A549 (cell line): Measurements from ENCODE around the gene RPS4Y1. TPM values are rescaled to one million over a fixed set of nuclear protein-coding genes. Genes with fewer than 3 reads are reported as not detected.

Experiments used
- ATAC-seq, 2 experiments: fragments of 200-7000 bp in 1 of 2; fragments of >200 bp in 1 of 2; cut with Nextera tagmentation in 1 of 2; cut with Tn5 transposase in 1 of 2; 3 replicates each; pipeline versions ENCODE4 v1.8.0 to v1.9.1; 2018 to 2020; ENCODE audit warnings: mild to moderate bottlenecking in 1 of 2, moderate library complexity in 1 of 2
- CTCF ChIA-PET: fragments of 300-600 bp; sonication (Branson Sonifier 250); formaldehyde crosslinking; extraction: SDS; loops from one replicate; lab custom pipeline; 2021; ENCODE audit warnings: antibody characterized with exemption, inconsistent platforms; lab: Yijun Ruan, JAX
- POLR2A ChIA-PET: fragments of 350-600 bp; formaldehyde crosslinking; extraction: SDS; loops from one replicate; lab custom pipeline; 2021; ENCODE audit warnings: antibody characterized with exemption, inconsistent platforms; lab: Yijun Ruan, JAX
- DNase-seq, 2 experiments: peaks; one replicate each; pipeline versions ENCODE4 v3.0.0 to v3.0.0-alpha.2; 2011 to 2016; ENCODE audit warnings: low read depth in 1 of 2, low spot score in 1 of 2
- FAIRE-seq: peaks from 2 replicates; lab custom pipeline; 2011; peaks lifted over from hg19 to GRCh38; lab: Jason Lieb, UNC
- H3K27ac ChIP-seq, 2 experiments: fragments of >200 bp; sonication (Bioruptor Twin); formaldehyde crosslinking; 3 replicates each; pipeline ENCODE4 v1.5.1; 2016 to 2017
- H3K4me1 ChIP-seq: fragments of >200 bp; sonication (Bioruptor Twin); formaldehyde crosslinking; 3 replicates; pipeline ENCODE4 v1.6.1; 2016
- H3K4me2 ChIP-seq: fragments of >200 bp; sonication (Bioruptor Twin); formaldehyde crosslinking; 3 replicates; pipeline ENCODE4 v1.6.1; 2016
- H3K4me3 ChIP-seq: fragments of >200 bp; sonication (Bioruptor Twin); formaldehyde crosslinking; 3 replicates; pipeline ENCODE4 v1.5.1; 2016
- H3K9me3 ChIP-seq: fragments of >200 bp; sonication (Bioruptor Twin); formaldehyde crosslinking; 3 replicates; pipeline ENCODE4 v1.6.1; 2016
- BHLHE40 ChIP-seq: IDR thresholded peaks from 2 replicates; pipeline ENCODE4 v1.6.1; 2012; ENCODE audit warnings: low read depth, low read length, inconsistent platforms
- CHD4 ChIP-seq: fragments of 200-600 bp; sonication (generic); IDR thresholded peaks from 2 replicates; pipeline ENCODE4 v1.6.1; 2016; ENCODE audit warnings: antibody characterized with exemption, mild to moderate bottlenecking, borderline replicate concordance
- EHF ChIP-seq: fragments of 250-450 bp; sonication (Bioruptor Pico); IDR thresholded peaks from 2 replicates; pipeline ENCODE4 v1.5.0; 2020; ENCODE audit warnings: mild to moderate bottlenecking
- EP300 ChIP-seq, 2 experiments: fragments of >200 bp; sonication (Bioruptor Twin); formaldehyde crosslinking; IDR thresholded peaks; 2 replicates in 1 of 2; 3 replicates in 1 of 2; pipeline ENCODE4 v1.6.1; 2016 to 2017
- ESRRA ChIP-seq: fragments of 150-350 bp; IDR thresholded peaks from 2 replicates; pipeline ENCODE4 v1.6.1; 2014; ENCODE audit warnings: mild to moderate bottlenecking, low read length, borderline replicate concordance
- FOSB ChIP-seq: fragments of 250-450 bp; sonication (Bioruptor Pico); IDR thresholded peaks from 2 replicates; pipeline ENCODE4 v1.5.0; 2020; ENCODE audit warnings: mild to moderate bottlenecking, moderate library complexity
- FOSL2 ChIP-seq, 2 experiments: fragments of 450-650 bp in 1 of 2; fragments of >200 bp in 1 of 2; sonication (Bioruptor Twin) in 1 of 2; formaldehyde crosslinking; IDR thresholded peaks; 2 replicates each; pipeline versions ENCODE4 v1.5.0 to v1.6.1; 2016 to 2020; ENCODE audit warnings: mild to moderate bottlenecking in 1 of 2, moderate library complexity in 1 of 2
- HDAC2 ChIP-seq: fragments of 200-600 bp; sonication (generic); IDR thresholded peaks from 2 replicates; pipeline ENCODE4 v1.6.1; 2016
- HEYL ChIP-seq: fragments of 250-450 bp; sonication (Bioruptor Pico); IDR thresholded peaks from 2 replicates; pipeline ENCODE4 v1.8.0; 2021; ENCODE audit warnings: mild to moderate bottlenecking, moderate library complexity
- HOXB13 ChIP-seq: fragments of 250-450 bp; sonication (Bioruptor Pico); IDR thresholded peaks from 2 replicates; pipeline ENCODE4 v1.5.0; 2020; ENCODE audit warnings: low read depth, mild to moderate bottlenecking, moderate library complexity
- HOXB5 ChIP-seq: fragments of 250-450 bp; sonication (Bioruptor Pico); IDR thresholded peaks from 2 replicates; pipeline ENCODE4 v1.5.0; 2020; ENCODE audit warnings: mild to moderate bottlenecking, moderate library complexity
- JUN ChIP-seq, 2 experiments: fragments of >200 bp; sonication (Bioruptor Twin); formaldehyde crosslinking; IDR thresholded peaks; 2 replicates in 1 of 2; 3 replicates in 1 of 2; pipeline ENCODE4 v1.6.1; 2016 to 2017
- KDM1A ChIP-seq: fragments of 200-600 bp; sonication (generic); IDR thresholded peaks from 2 replicates; pipeline ENCODE4 v1.6.1; 2016; ENCODE audit warnings: low read depth, mild to moderate bottlenecking
- KDM5A ChIP-seq: fragments of 200-600 bp; sonication (generic); IDR thresholded peaks from 2 replicates; pipeline ENCODE4 v1.6.1; 2016; ENCODE audit warnings: antibody characterized with exemption, mild to moderate bottlenecking
- MAZ ChIP-seq: fragments of 150-350 bp; IDR thresholded peaks from 2 replicates; pipeline ENCODE4 v1.6.1; 2014; ENCODE audit warnings: antibody characterized with exemption, low read depth, low read length, borderline replicate concordance
- MYC ChIP-seq: IDR thresholded peaks from 2 replicates; pipeline ENCODE4 v1.6.1; 2012; ENCODE audit warnings: mild to moderate bottlenecking, inconsistent platforms, low read length, improper control_type of control experiment, borderline replicate concordance
- RAD21 ChIP-seq, 2 experiments: fragments of >200 bp in 1 of 2; sonication (Bioruptor Twin) in 1 of 2; formaldehyde crosslinking in 1 of 2; IDR thresholded peaks in 1 of 2; conservative IDR thresholded peaks in 1 of 2; 2 replicates in 1 of 2; 3 replicates in 1 of 2; pipeline ENCODE4 v1.6.1; 2012 to 2018; ENCODE audit warnings: inconsistent platforms in 1 of 2
- RARB ChIP-seq: fragments of 250-450 bp; sonication (Bioruptor Pico); IDR thresholded peaks from 2 replicates; pipeline ENCODE4 v1.8.0; 2021; ENCODE audit warnings: mild to moderate bottlenecking, moderate library complexity
- RFX5 ChIP-seq: fragments of 450-650 bp; IDR thresholded peaks from 2 replicates; pipeline ENCODE4 v1.7.1; 2014; ENCODE audit warnings: antibody characterized with exemption, mild to moderate bottlenecking, moderate library complexity
- RNF2 ChIP-seq: fragments of 200-600 bp; sonication (generic); IDR thresholded peaks from 2 replicates; pipeline ENCODE4 v1.6.1; 2016; ENCODE audit warnings: low read depth, mild to moderate bottlenecking, antibody characterized with exemption, moderate library complexity, borderline replicate concordance
- SMC3 ChIP-seq: fragments of >200 bp; sonication (Bioruptor Twin); formaldehyde crosslinking; IDR thresholded peaks from 3 replicates; pipeline ENCODE4 v1.6.1; 2018; ENCODE audit warnings: inconsistent platforms
- SREBF2 ChIP-seq: fragments of 450-650 bp; IDR thresholded peaks from 2 replicates; pipeline ENCODE4 v1.6.1; 2014; ENCODE audit warnings: mild to moderate bottlenecking, moderate library complexity
- ZFP36 ChIP-seq: fragments of 450-650 bp; IDR thresholded peaks from 2 replicates; pipeline ENCODE4 v1.6.1; 2014; ENCODE audit warnings: borderline replicate concordance; ENCODE audit not compliant: partially characterized antibody
- ZNF302 ChIP-seq: fragments of 250-450 bp; sonication (Bioruptor Pico); IDR thresholded peaks from 2 replicates; pipeline ENCODE4 v1.9.0; 2021; ENCODE audit warnings: inconsistent platforms, mild to moderate bottlenecking, moderate library complexity
- WGBS: methylation state at CpG from one replicate; pipeline ENCODE4 v1.1.6; 2017; ENCODE audit errors: missing lambda C conversion rate; 5-methylcytosine and 5-hydroxymethylcytosine counted together
- polyA plus RNA-seq, 4 experiments: library from polyadenylated mRNA; depleted of rRNA in 3 of 4; stranded (reverse); fragments of >200 nt; fragmentation: RNase III in 1 of 4; extraction: RNeasy Plus Mini Kit Qiagen cat#74134 plus additional on column Dnase treatment in 1 of 4; gene quantifications; 2 replicates in 3 of 4; 3 replicates in 1 of 4; pipeline ENCODE4 v1.2.3, GENCODE V29; 2011 to 2017
- TF ChIP-seq, protein P1 (sequence below): fragments of 250-450 bp; sonication (Bioruptor Pico); IDR thresholded peaks from 2 replicates; pipeline ENCODE4 v1.5.0; 2020; ENCODE audit warnings: low read depth, mild to moderate bottlenecking, moderate library complexity
- TF ChIP-seq, protein P2 (sequence below): fragments of >200 bp; sonication (Bioruptor Twin); formaldehyde crosslinking; IDR thresholded peaks from 3 replicates; pipeline ENCODE4 v1.5.1; 2016
- TF ChIP-seq, protein P3 (sequence below): IDR thresholded peaks from 2 replicates; pipeline ENCODE4 v1.6.1; 2012
- TF ChIP-seq, protein P4 (sequence below): fragments of 250-450 bp; sonication (Bioruptor Pico); IDR thresholded peaks from 2 replicates; pipeline ENCODE4 v1.5.0; 2021; ENCODE audit warnings: mild to moderate bottlenecking, moderate library complexity, borderline replicate concordance

The RPS4Y1 gene
- polyA plus RNA-seq, 2 of the 4 experiments (the other 2 are of a cell fraction): 233 to 632 TPM

DNA sequence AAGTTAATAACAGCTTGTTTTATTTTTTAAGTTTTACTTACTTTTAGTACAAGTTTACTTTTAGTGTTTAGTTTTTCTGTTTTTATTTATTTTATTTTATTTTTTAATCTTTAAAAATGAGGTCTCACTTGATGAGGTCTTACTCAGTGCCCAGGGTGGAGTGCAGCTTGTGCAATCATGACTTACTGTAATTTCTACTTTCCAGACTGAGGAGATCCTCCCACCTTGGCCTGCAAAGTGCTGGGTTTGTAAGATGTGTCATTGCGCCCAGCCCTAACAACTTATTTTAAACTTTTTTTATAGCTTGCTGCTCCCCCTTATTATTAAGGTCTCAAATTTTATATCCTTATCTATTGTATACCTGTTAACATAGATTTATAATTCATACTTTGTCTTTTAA, 52.1 kb downstream of the RPS4Y1 start (continued):
- no peak for TF ChIP-seq KDM1A

DNA sequence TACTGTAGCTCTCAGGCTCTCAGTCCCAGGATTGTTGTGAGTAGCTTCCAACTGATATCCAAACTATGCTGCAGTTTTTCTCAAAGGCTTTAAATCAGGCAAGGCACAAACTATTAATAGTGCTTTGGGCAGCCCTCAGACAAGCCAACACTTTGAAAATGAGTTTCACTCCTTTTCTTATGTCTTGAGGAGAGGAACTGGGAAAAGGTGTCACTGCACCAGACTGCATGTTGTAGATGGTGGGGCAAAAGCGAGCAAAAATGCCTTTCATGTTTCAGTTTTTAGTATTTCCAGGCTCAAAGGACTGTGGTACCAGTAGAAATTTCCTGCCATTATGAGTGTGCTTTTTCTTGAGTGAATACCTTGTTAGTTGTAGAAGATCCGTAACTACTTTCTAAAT, 54.6 kb downstream of the RPS4Y1 start:
- no peak for FAIRE-seq
- no peaks in the 10 kb centered on the region for H3K9me3 ChIP-seq
- no peak for DNase-seq
- no peak overlapping the region for H3K4me3 ChIP-seq
- POLR2A ChIA-PET: no interaction called here
- ATAC-seq: no peak
- WGBS: 77% methylated on average over 1 of the region's 2 CpGs
- H3K4me2 ChIP-seq: no peak overlapping the region
- no peak for TF ChIP-seq HOXB5 (CRISPR knock-in tag)
- no peak for TF ChIP-seq HDAC2
- TF ChIP-seq EP300 (IDR thresholded peaks at IDR 0.05): no peak
- TF ChIP-seq SREBF2: no peak
- TF ChIP-seq BHLHE40: no peak
- no peak for TF ChIP-seq RNF2
- no peak for TF ChIP-seq FOSB (CRISPR knock-in tag)
- TF ChIP-seq JUN (IDR thresholded peaks at IDR 0.05): no peak
- TF ChIP-seq, protein P1, sequence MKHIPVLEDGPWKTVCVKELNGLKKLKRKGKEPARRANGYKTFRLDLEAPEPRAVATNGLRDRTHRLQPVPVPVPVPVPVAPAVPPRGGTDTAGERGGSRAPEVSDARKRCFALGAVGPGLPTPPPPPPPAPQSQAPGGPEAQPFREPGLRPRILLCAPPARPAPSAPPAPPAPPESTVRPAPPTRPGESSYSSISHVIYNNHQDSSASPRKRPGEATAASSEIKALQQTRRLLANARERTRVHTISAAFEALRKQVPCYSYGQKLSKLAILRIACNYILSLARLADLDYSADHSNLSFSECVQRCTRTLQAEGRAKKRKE (CRISPR knock-in tag): no peak
- TF ChIP-seq RFX5: no peak
- TF ChIP-seq RARB: no peak
- no peak for TF ChIP-seq ZNF302 (CRISPR knock-in tag)
- no peak for TF ChIP-seq CHD4
- no peak for TF ChIP-seq MYC
- TF ChIP-seq, all 56 proteins: peak for 0
- Histone ChIP-seq H3K4me1 (no peaks in the 10 kb centered on the region), H3K27ac (no peak overlapping the region)
- CTCF ChIA-PET: no interaction called here

DNA sequence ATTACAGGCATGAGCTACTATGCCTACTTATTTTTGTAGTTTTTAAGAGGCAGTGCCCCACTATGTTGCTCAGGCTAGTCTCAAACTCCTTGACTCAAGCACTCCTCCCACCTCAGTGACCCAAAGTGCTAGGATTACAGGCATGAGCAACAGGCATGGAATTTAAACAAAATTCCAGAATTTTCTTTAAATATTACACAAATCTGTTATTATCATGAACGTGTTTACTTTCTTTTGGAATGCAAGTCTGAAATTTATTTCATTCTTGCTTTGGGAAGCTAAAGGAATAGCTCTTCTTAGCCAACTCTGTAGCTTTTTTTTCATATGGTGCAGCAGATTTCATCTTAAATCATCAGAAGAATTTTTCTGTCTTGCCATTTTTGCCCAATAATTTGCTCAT, 66.0 kb downstream of the RPS4Y1 start:
- WGBS: 13% methylated on average over 1 of the region's 1 CpG
- ChIA-PET CTCF (no interaction called here), POLR2A (no interaction called here)
- no peaks in the 10 kb centered on the region for H3K9me3 ChIP-seq
- TF ChIP-seq HDAC2: no peak
- TF ChIP-seq HEYL (CRISPR knock-in tag): no peak
- no peak for TF ChIP-seq ESRRA
- no peak for TF ChIP-seq HOXB13
- FAIRE-seq (no peak), DNase-seq (peak in 1 of 2 experiments; percentile 0), ATAC-seq (no peak)
- H3K4me1 ChIP-seq: no peaks in the 10 kb centered on the region
- H3K4me3 ChIP-seq: no peak overlapping the region
- no peak overlapping the region for H3K4me2 ChIP-seq
- H3K27ac ChIP-seq: no peak overlapping the region

DNA sequence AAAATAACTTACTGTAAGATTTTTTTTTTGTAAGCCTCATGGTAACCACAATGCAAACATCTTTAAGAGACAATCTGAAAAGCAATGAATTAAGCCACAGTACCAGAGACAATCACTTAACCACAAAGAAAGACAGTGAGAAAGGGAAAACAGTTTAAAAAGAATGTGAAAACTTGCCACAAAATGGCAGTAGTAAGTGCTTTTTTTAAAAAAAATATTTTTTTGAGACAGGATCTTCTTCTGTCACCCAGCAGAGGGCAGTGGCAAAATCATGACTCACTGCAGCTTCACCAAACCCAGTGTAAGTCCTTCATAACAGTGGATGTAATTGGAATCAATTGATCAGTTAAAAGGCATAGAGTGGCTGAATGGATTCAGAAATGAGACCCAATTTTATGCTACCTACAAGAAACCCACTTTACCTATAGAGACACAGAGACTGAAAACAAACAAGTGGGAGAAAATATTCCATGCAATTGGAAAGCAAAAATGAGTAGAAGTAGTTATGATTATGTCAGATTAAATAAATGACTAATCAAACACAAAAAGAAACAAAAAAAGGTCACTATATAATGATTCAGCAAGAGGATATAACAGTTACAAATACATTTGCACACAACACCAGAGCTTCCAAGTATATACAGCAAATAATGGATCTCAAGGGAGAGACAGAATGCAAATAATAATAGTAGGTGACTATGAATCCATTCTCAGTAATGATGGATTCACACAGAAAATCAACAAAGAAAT, 71.8 kb downstream of the RPS4Y1 start:
- CTCF ChIA-PET: no interaction called here
- TF ChIP-seq FOSL2 (IDR thresholded peaks at IDR 0.05): no peak
- peak; percentile 56 for TF ChIP-seq FOSL2 (CRISPR knock-in tag; IDR thresholded peaks at IDR 0.05)
- TF ChIP-seq RAD21 (conservative IDR thresholded peaks at IDR 0.05 in 1 of 2, IDR thresholded peaks at IDR 0.05 in 1 of 2): 0 out of 5 replicates have a peak, but pooled peaks of 1 of the 2 experiments have one; percentile 18
- TF ChIP-seq, protein P2, sequence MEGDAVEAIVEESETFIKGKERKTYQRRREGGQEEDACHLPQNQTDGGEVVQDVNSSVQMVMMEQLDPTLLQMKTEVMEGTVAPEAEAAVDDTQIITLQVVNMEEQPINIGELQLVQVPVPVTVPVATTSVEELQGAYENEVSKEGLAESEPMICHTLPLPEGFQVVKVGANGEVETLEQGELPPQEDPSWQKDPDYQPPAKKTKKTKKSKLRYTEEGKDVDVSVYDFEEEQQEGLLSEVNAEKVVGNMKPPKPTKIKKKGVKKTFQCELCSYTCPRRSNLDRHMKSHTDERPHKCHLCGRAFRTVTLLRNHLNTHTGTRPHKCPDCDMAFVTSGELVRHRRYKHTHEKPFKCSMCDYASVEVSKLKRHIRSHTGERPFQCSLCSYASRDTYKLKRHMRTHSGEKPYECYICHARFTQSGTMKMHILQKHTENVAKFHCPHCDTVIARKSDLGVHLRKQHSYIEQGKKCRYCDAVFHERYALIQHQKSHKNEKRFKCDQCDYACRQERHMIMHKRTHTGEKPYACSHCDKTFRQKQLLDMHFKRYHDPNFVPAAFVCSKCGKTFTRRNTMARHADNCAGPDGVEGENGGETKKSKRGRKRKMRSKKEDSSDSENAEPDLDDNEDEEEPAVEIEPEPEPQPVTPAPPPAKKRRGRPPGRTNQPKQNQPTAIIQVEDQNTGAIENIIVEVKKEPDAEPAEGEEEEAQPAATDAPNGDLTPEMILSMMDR: peak; percentile 23; the same call in 2 of the 3 replicates
- TF ChIP-seq SMC3: 0 out of 3 replicates have a peak, but pooled peaks have one; percentile 15
- TF ChIP-seq RFX5: no peak
- no peak for TF ChIP-seq ZFP36
- TF ChIP-seq, protein P3, sequence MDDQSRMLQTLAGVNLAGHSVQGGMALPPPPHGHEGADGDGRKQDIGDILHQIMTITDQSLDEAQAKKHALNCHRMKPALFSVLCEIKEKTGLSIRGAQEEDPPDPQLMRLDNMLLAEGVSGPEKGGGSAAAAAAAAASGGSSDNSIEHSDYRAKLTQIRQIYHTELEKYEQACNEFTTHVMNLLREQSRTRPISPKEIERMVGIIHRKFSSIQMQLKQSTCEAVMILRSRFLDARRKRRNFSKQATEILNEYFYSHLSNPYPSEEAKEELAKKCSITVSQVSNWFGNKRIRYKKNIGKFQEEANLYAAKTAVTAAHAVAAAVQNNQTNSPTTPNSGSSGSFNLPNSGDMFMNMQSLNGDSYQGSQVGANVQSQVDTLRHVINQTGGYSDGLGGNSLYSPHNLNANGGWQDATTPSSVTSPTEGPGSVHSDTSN: no peak
- no peak for TF ChIP-seq EHF (CRISPR knock-in tag)
- no peak for TF ChIP-seq MAZ
- TF ChIP-seq, protein P4, sequence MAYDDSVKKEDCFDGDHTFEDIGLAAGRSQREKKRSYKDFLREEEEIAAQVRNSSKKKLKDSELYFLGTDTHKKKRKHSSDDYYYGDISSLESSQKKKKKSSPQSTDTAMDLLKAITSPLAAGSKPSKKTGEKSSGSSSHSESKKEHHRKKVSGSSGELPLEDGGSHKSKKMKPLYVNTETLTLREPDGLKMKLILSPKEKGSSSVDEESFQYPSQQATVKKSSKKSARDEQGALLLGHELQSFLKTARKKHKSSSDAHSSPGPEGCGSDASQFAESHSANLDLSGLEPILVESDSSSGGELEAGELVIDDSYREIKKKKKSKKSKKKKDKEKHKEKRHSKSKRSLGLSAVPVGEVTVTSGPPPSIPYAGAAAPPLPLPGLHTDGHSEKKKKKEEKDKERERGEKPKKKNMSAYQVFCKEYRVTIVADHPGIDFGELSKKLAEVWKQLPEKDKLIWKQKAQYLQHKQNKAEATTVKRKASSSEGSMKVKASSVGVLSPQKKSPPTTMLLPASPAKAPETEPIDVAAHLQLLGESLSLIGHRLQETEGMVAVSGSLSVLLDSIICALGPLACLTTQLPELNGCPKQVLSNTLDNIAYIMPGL (CRISPR knock-in tag): no peak
- TF ChIP-seq RARB: no peak
- TF ChIP-seq SREBF2: no peak
- TF ChIP-seq KDM5A: no peak

More for the DNA sequence above, 71.8 kb downstream of the RPS4Y1 start:
- Histone ChIP-seq H3K4me2 (no peak overlapping the region), H3K4me1 (no peaks in the 10 kb centered on the region), H3K9me3 (no peaks in the 10 kb centered on the region), H3K27ac (no peak overlapping the region), H3K4me3 (no peak overlapping the region)
- POLR2A ChIA-PET: no interaction called here
- DNase-seq (peak in 1 of 2 experiments; percentile 45), ATAC-seq (peak in 1 of 2 experiments; percentile 40; a peak in 1 of 6 replicates), FAIRE-seq (no peak)
